K562 (cell line): ENCODE measurements around the gene MRGPRF.
"Not testable (repeated sequence)": the region's sequence is repeated elsewhere in the genome, so short reads cannot be mapped to it uniquely, and the experiment has no call there.

Experiments used
- BCL6 ChIP-seq: fragments of 250-450 bp; sonication (Bioruptor Pico); IDR thresholded peaks from 2 replicates; pipeline ENCODE4 v1.4.0; 2020
- MTA3 ChIP-seq: fragments of 450-650 bp; formaldehyde crosslinking; IDR thresholded peaks from 2 replicates; pipeline ENCODE4 v1.6.1; 2017; ENCODE audit warnings: mild to moderate bottlenecking, borderline replicate concordance
- NR2F6 ChIP-seq: fragments of 450-650 bp; formaldehyde crosslinking; IDR thresholded peaks from 2 replicates; pipeline ENCODE4 v1.4.0; 2020; ENCODE audit warnings: mild to moderate bottlenecking
- ZNF431 ChIP-seq: sonication (generic); formaldehyde crosslinking; IDR thresholded peaks from 2 replicates; pipeline ENCODE4 v1.8.0; 2022; ENCODE audit warnings: mild to moderate bottlenecking, missing genetic modification reagents
- TF ChIP-seq, protein P1 (sequence below): sonication (generic); formaldehyde crosslinking; IDR thresholded peaks from 2 replicates; pipeline ENCODE4 v1.4.0; 2020; ENCODE audit warnings: mild to moderate bottlenecking, missing genetic modification reagents

GRCh38 chr11:68973706-68974105, 39.3 kb downstream of the MRGPRF start:
- not testable (repeated sequence) for TF ChIP-seq BCL6 (CRISPR knock-in tag); MTA3; ZNF431 (CRISPR knock-in tag); NR2F6 (CRISPR knock-in tag)
- TF ChIP-seq, protein P1, sequence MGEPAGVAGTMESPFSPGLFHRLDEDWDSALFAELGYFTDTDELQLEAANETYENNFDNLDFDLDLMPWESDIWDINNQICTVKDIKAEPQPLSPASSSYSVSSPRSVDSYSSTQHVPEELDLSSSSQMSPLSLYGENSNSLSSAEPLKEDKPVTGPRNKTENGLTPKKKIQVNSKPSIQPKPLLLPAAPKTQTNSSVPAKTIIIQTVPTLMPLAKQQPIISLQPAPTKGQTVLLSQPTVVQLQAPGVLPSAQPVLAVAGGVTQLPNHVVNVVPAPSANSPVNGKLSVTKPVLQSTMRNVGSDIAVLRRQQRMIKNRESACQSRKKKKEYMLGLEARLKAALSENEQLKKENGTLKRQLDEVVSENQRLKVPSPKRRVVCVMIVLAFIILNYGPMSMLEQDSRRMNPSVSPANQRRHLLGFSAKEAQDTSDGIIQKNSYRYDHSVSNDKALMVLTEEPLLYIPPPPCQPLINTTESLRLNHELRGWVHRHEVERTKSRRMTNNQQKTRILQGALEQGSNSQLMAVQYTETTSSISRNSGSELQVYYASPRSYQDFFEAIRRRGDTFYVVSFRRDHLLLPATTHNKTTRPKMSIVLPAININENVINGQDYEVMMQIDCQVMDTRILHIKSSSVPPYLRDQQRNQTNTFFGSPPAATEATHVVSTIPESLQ (CRISPR knock-in tag): not testable (repeated sequence)
